DND-41 (cell line): Measurements from ENCODE around the gene GRIK4.

ENCODE experiments used
- EZH2 ChIP-seq: IDR thresholded peaks from 3 replicates; pipeline ENCODE4 v1.6.1; 2012; ENCODE audit warnings: borderline replicate concordance, low read depth, mild to moderate bottlenecking, moderate library complexity, low read length, inconsistent platforms; ENCODE audit not compliant: severe bottlenecking
- TF ChIP-seq, protein P1 (sequence below): IDR thresholded peaks from 2 replicates; pipeline ENCODE4 v1.5.1; 2012; ENCODE audit warnings: borderline replicate concordance, low read length, moderate library complexity, mild to moderate bottlenecking; ENCODE audit not compliant: poor library complexity, severe bottlenecking; ENCODE audit errors: extremely low read depth

- TF ChIP-seq, protein P1, sequence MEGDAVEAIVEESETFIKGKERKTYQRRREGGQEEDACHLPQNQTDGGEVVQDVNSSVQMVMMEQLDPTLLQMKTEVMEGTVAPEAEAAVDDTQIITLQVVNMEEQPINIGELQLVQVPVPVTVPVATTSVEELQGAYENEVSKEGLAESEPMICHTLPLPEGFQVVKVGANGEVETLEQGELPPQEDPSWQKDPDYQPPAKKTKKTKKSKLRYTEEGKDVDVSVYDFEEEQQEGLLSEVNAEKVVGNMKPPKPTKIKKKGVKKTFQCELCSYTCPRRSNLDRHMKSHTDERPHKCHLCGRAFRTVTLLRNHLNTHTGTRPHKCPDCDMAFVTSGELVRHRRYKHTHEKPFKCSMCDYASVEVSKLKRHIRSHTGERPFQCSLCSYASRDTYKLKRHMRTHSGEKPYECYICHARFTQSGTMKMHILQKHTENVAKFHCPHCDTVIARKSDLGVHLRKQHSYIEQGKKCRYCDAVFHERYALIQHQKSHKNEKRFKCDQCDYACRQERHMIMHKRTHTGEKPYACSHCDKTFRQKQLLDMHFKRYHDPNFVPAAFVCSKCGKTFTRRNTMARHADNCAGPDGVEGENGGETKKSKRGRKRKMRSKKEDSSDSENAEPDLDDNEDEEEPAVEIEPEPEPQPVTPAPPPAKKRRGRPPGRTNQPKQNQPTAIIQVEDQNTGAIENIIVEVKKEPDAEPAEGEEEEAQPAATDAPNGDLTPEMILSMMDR, result no peak
- no peak for TF ChIP-seq EZH2
Observed at GRCh38 chr11:120666121-120666639, 154.6 kb downstream of the GRIK4 start.
